Omental fat pad (tissue), 4 donors: ENCODE measurements around the gene KIAA0753. TPM values are rescaled to one million over a fixed set of nuclear protein-coding genes. Genes with fewer than 3 reads are reported as not detected.
A peak's percentile ranks its signal among the peaks of the same experiment; 100 is the strongest.

Experiments used
- ATAC-seq: fragments of 150-250 bp; one replicate; pipeline ENCODE4 v1.9.1; 2016; ENCODE audit warnings: mild to moderate bottlenecking, moderate library complexity; ENCODE audit not compliant: low FRiP score
- DNase-seq: peaks from one replicate; pipeline ENCODE4 v3.0.0-alpha.2; 2019; ENCODE audit warnings: low spot score
- small RNA-seq: library from RNA; depleted of rRNA; stranded (forward); fragments of <200 nt; gene quantifications from one replicate; pipeline ENCODE3, GENCODE V24; 2016
- total RNA-seq, 4 donors: library from RNA; depleted of rRNA; stranded (reverse); fragments of >200 nt; gene quantifications; one replicate each; pipeline ENCODE4 v1.1.0, GENCODE V29; 2016
- TF ChIP-seq, protein P1 (sequence below), 3 donors: fragments of 450-650 bp; IDR thresholded peaks; one replicate each; pipeline ENCODE4 v1.5.1; 2016 to 2017; ENCODE audit warnings: antibody characterized with exemption in 3 of 3, mild to moderate bottlenecking in 3 of 3, moderate library complexity in 2 of 3

Gene KIAA0753
- total RNA-seq, 4 donors from 2014 or later: 9.5 to 11.8 (median 11.1) TPM

DNA sequence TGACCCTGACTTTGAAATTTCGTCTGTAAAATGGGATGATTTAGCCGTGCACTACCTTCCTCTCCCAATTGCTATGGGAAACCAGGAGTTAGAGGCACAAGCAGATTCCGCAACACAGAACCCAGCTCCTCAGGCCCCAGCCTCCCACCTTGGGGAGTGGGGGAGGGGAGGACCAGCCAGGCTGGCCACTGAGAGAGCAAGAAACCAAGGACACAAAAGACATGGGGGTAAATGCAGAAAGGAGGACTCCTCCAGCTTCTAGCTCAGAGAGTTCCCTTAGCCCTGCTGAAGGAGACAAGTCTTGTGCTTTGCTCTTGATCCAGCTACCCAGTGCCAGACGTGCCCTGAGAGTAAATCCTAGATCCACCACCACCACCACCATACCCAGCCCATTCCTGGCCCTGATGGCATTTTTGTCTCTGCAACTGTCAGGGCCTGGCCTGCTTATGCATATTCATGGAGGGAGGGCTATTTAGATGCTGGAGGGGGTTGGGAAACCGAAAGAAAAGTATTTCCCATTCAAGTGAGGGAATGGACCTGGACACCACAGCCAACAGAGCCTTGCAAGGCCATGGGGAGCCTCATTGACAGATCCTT, 110.1 kb downstream of the KIAA0753 start:
- TF ChIP-seq, protein P1, sequence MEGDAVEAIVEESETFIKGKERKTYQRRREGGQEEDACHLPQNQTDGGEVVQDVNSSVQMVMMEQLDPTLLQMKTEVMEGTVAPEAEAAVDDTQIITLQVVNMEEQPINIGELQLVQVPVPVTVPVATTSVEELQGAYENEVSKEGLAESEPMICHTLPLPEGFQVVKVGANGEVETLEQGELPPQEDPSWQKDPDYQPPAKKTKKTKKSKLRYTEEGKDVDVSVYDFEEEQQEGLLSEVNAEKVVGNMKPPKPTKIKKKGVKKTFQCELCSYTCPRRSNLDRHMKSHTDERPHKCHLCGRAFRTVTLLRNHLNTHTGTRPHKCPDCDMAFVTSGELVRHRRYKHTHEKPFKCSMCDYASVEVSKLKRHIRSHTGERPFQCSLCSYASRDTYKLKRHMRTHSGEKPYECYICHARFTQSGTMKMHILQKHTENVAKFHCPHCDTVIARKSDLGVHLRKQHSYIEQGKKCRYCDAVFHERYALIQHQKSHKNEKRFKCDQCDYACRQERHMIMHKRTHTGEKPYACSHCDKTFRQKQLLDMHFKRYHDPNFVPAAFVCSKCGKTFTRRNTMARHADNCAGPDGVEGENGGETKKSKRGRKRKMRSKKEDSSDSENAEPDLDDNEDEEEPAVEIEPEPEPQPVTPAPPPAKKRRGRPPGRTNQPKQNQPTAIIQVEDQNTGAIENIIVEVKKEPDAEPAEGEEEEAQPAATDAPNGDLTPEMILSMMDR (IDR thresholded peaks at IDR 0.05): no peak
- DNase-seq: no peak
- no peak for ATAC-seq

DNA sequence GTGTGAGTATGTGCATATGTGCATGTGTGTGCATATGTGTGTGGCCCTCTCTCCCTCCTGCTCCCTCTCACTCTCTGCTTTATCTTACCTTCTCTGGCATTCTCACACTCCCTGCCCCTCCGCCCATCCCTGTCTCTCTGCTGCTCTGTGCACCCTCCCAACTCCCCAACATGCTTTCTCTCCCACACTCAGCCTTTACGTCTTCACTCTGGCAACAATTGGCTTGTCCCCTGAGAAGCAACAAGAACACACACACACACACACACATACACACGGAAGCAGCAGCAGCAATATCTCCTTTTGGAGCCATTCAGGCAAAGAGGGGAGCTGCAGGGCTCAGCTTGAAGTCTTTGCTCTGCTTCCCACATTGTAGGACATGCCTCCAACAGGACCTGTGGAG, 112.0 kb downstream of the KIAA0753 start:
- DNase-seq: no peak
- TF ChIP-seq, protein P1 (IDR thresholded peaks at IDR 0.05): no peak
- ATAC-seq: no peak

Small RNA genes lying within 50 kb of the gene (small RNA-seq; reads per million reads assigned to genes)
- gene MIR4520-1 (not detected), gene RNA5SP435 (1.4 reads per million, percentile 15 among the genes with 10 or more reads in this experiment)

Other genes with a start within 250 kb of the KIAA0753 start
- gene AIPL1, start 205.6 kb downstream of the KIAA0753 start, total RNA-seq: not detected
- 1 to 10 TPM in 1 of 4 donors, under 1 TPM in 1, not detected in 2; 0.47 to 1.2 TPM for gene PIMREG, start 196.3 kb downstream of the KIAA0753 start, total RNA-seq
- gene PITPNM3, start 84.2 kb downstream of the KIAA0753 start, total RNA-seq: 1 to 10 TPM in 3 of 4 donors, under 1 TPM in 1; 0.82 to 3.5 (median 2.5) TPM
- 100 to 1,000 TPM in 2 of 4 donors, 10 to 100 TPM in 2; 58.5 to 155 (median 109) TPM for gene TXNDC17, start 349 bp upstream of the KIAA0753 start, total RNA-seq
- gene MED31, start 10.9 kb upstream of the KIAA0753 start, total RNA-seq: 1 to 10 TPM; 5.5 to 9.9 (median 8.2) TPM
- under 1 TPM; 0.56 to 0.79 (median 0.63) TPM for gene C17orf100, start 11.1 kb upstream of the KIAA0753 start, total RNA-seq
- under 1 TPM in 1 of 4 donors, not detected in 3; 0.25 TPM for gene SLC13A5, start 72.7 kb upstream of the KIAA0753 start, total RNA-seq
- gene XAF1, start 115.3 kb upstream of the KIAA0753 start, total RNA-seq: 100 to 1,000 TPM in 1 of 4 donors, 10 to 100 TPM in 3; 17.5 to 201 (median 33.6) TPM
- gene FBXO39, start 135.5 kb upstream of the KIAA0753 start, total RNA-seq: 1 to 10 TPM in 2 of 4 donors, under 1 TPM in 1, not detected in 1; 0.75 to 1.1 (median 1.0) TPM
- gene TEKT1, start 191.0 kb upstream of the KIAA0753 start, total RNA-seq: not detected